Measurements from ENCODE around the gene STK17A. TPM values are rescaled to one million over a fixed set of nuclear protein-coding genes. Genes with fewer than 3 reads are reported as not detected.
A peak's percentile ranks its signal among the peaks of the same experiment; 100 is the strongest.

The STK17A gene
- polyA plus RNA-seq, 3 donors = 2.8 to 14.1 (median 9.5) TPM

- Histone ChIP-seq H3K9me3 (replicated peaks in 1 of 2; ENCODE audit: control insufficient read depth in 1 of 2, insufficient read depth in 1 of 2, low read length in 2 of 2) (no peaks in the 10 kb centered on the region), H3K4me2 (replicated peaks; ENCODE audit: extremely low read depth, low read length, poor library complexity, severe bottlenecking) (no peak overlapping the region), H2AFZ (ENCODE audit: insufficient read depth, low read depth, low read length, poor library complexity, severe bottlenecking) (no peak overlapping the region), H3K79me2 (ENCODE audit: insufficient read depth, low read length) (peaks cover 48% of the 10 kb centered on the region), H3K9ac (ENCODE audit: insufficient read depth, low read length, poor library complexity, severe bottlenecking) (no peak overlapping the region), H3K4me3 (replicated peaks in 1 of 3; ENCODE audit: low read depth in 2 of 3, low read length in 3 of 3) (no peak overlapping the region), H3K27me3 (ENCODE audit: control insufficient read depth in 2 of 2, insufficient read depth in 2 of 2, low read length in 2 of 2) (no peaks in the 10 kb centered on the region), H3K4me1 (ENCODE audit: control insufficient read depth in 1 of 2, insufficient read depth in 2 of 2, low read length in 2 of 2) (peaks cover 14 to 21% of the 10 kb centered on the region in 2 donors), H4K20me1 (ENCODE audit: insufficient read depth, low read length) (peaks cover 24% of the 10 kb centered on the region), H3K36me3 (replicated peaks in 1 of 2; ENCODE audit: control insufficient read depth in 1 of 2, insufficient read depth in 2 of 2, low read length in 2 of 2) (no peaks in the 10 kb centered on the region), H3K27ac (ENCODE audit: low read depth in 1 of 2, low read length in 2 of 2) (no peak overlapping the region)
- no peak for DNase-seq
- intact Hi-C loops (cut with micrococcal nuclease) = loop anchor here in 1 of 2 donors (10.0 kb wide), 1 partner anchor 116 kb away; no protein-coding TSS in a partner anchor
- H3K27ac Mint-ChIP-seq = peak overlapping the region in 1 of 7 donors; percentile 30
- H3K4me3 Mint-ChIP-seq = no peak overlapping the region
- WGBS (ENCODE audit: insufficient coverage) = 90% methylated on average over 3 of the region's 5 CpGs
- H3K36me3 Mint-ChIP-seq = peaks cover 0 to 1% of the 10 kb centered on the region in 2 donors
- TF ChIP-seq CTCF (IDR thresholded peaks at IDR 0.05) = no peak
- no peaks in the 10 kb centered on the region for H3K9me3 Mint-ChIP-seq
- peaks cover 31% of the 10 kb centered on the region for H3K4me1 Mint-ChIP-seq
- H3K27me3 Mint-ChIP-seq (ENCODE audit: low read depth in 3 of 3) = peaks cover 1% of the 10 kb centered on the region in 3 donors
Measured at GRCh38 chr7:43588477-43589132, 5.7 kb downstream of the STK17A start.

GRCh38 chr7:43589133-43589478 is 6.2 kb downstream of the STK17A start:
- peaks cover under 1 to 4% (median 1%) of the 10 kb centered on the region in 3 donors for H3K27me3 Mint-ChIP-seq (ENCODE audit: low read depth in 3 of 3)
- H3K4me1 ChIP-seq (ENCODE audit: control insufficient read depth in 1 of 2, insufficient read depth in 2 of 2, low read length in 2 of 2) = peaks cover 12 to 18% of the 10 kb centered on the region in 2 donors
- H3K79me2 ChIP-seq (ENCODE audit: insufficient read depth, low read length) = peaks cover 44% of the 10 kb centered on the region
- H3K36me3 Mint-ChIP-seq = peaks cover 0 to 1% of the 10 kb centered on the region in 2 donors
- intact Hi-C loops (cut with micrococcal nuclease) = loop anchor here in 1 of 2 donors (10.0 kb wide), 1 partner anchor 116 kb away; no protein-coding TSS in a partner anchor
- no peak overlapping the region for H3K4me3 ChIP-seq (replicated peaks in 1 of 3; ENCODE audit: low read depth in 2 of 3, low read length in 3 of 3)
- H3K27me3 ChIP-seq (ENCODE audit: control insufficient read depth in 2 of 2, insufficient read depth in 2 of 2, low read length in 2 of 2) = no peaks in the 10 kb centered on the region
- H3K9me3 Mint-ChIP-seq = no peaks in the 10 kb centered on the region
- no peak overlapping the region for H2AFZ ChIP-seq (ENCODE audit: insufficient read depth, low read depth, low read length, poor library complexity, severe bottlenecking)
- no peaks in the 10 kb centered on the region for H3K9me3 ChIP-seq (replicated peaks in 1 of 2; ENCODE audit: control insufficient read depth in 1 of 2, insufficient read depth in 1 of 2, low read length in 2 of 2)
- no peak overlapping the region for H3K4me3 Mint-ChIP-seq
- H3K9ac ChIP-seq (ENCODE audit: insufficient read depth, low read length, poor library complexity, severe bottlenecking) = no peak overlapping the region
- no peak overlapping the region for H3K27ac ChIP-seq (ENCODE audit: low read depth in 1 of 2, low read length in 2 of 2)
- H3K27ac Mint-ChIP-seq = no peak overlapping the region
- TF ChIP-seq CTCF (IDR thresholded peaks at IDR 0.05) = no peak
- H3K36me3 ChIP-seq (replicated peaks in 1 of 2; ENCODE audit: control insufficient read depth in 1 of 2, insufficient read depth in 2 of 2, low read length in 2 of 2) = no peaks in the 10 kb centered on the region
- peaks cover 30% of the 10 kb centered on the region for H3K4me1 Mint-ChIP-seq
- H4K20me1 ChIP-seq (ENCODE audit: insufficient read depth, low read length) = peaks cover 22% of the 10 kb centered on the region
- no peak overlapping the region for H3K4me2 ChIP-seq (replicated peaks; ENCODE audit: extremely low read depth, low read length, poor library complexity, severe bottlenecking)
- DNase-seq = no peak

Data from CD14-positive monocyte (primary cell).